H1 (cell line): ENCODE data around the gene FAM131A. TPM values are rescaled to one million over a fixed set of nuclear protein-coding genes. Genes with fewer than 3 reads are reported as not detected.

ENCODE experiments used
- CTCF ChIA-PET: fragments of 300-600 bp; sonication (Branson Sonifier 250); formaldehyde crosslinking; loops from one replicate; lab custom pipeline; 2021; ENCODE audit not compliant: partially characterized antibody; lab: Charles Lee
- POLR2A ChIA-PET: fragments of 300-600 bp; sonication (Branson Sonifier 250); formaldehyde crosslinking; loops from one replicate; lab custom pipeline; 2021; ENCODE audit warnings: inconsistent platforms; ENCODE audit not compliant: partially characterized antibody; lab: Charles Lee
- DNase-seq, 2 experiments: peaks; one replicate each; pipeline versions ENCODE4 v3.0.0 to v3.0.0-alpha.2; 2010 to 2022; ENCODE audit warnings: low spot score in 2 of 2, low read depth in 1 of 2, mixed read lengths in 1 of 2
- FAIRE-seq: peaks from 2 replicates; lab custom pipeline; 2011; peaks lifted over from hg19 to GRCh38; lab: Jason Lieb, UNC
- H2AFZ ChIP-seq: 2 replicates; pipeline ENCODE4 v1.8.1; 2012; ENCODE audit warnings: low read length, inconsistent platforms
- H2AK5ac ChIP-seq: 2 replicates; pipeline ENCODE4 v1.6.1; 2013; ENCODE audit warnings: low read depth, low read length
- H2BK120ac ChIP-seq: replicated peaks from 2 replicates; pipeline ENCODE3; 2013; ENCODE audit warnings: low read depth, low read length, inconsistent platforms
- H2BK12ac ChIP-seq: 2 replicates; pipeline ENCODE4 v1.6.1; 2013; ENCODE audit warnings: low read depth, low read length
- H2BK15ac ChIP-seq: 2 replicates; pipeline ENCODE4 v1.6.1; 2013; ENCODE audit warnings: low read length
- H2BK20ac ChIP-seq: 2 replicates; pipeline ENCODE4 v1.6.1; 2013; ENCODE audit warnings: low read length
- H2BK5ac ChIP-seq: 2 replicates; pipeline ENCODE4 v1.6.1; 2013; ENCODE audit warnings: low read depth, low read length
- H3K14ac ChIP-seq: 2 replicates; pipeline ENCODE4 v1.6.1; 2013; ENCODE audit warnings: inconsistent platforms; ENCODE audit not compliant: insufficient read length
- H3K18ac ChIP-seq: 2 replicates; pipeline ENCODE4 v1.6.1; 2013; ENCODE audit warnings: low read length; ENCODE audit errors: extremely low read depth
- H3K23ac ChIP-seq: 2 replicates; pipeline ENCODE4 v1.6.1; 2013; ENCODE audit warnings: inconsistent platforms; ENCODE audit not compliant: insufficient read length
- H3K23me2 ChIP-seq: 2 replicates; pipeline ENCODE4 v1.6.1; 2013; ENCODE audit warnings: low read depth, low read length
- H3K27ac ChIP-seq: 2 replicates; pipeline ENCODE4 v1.6.1; 2011; ENCODE audit warnings: low read depth, low read length, inconsistent platforms
- H3K27me3 ChIP-seq, 4 experiments: replicated peaks in 1 of 4; 1 replicate in 1 of 4; 2 replicates in 3 of 4; pipeline versions ENCODE4 v1.6.1 to v1.8.1; 2011 to 2013; ENCODE audit warnings: low read length in 3 of 4, mild to moderate bottlenecking in 3 of 4, inconsistent platforms in 2 of 4, mixed read lengths in 2 of 4, moderate library complexity in 1 of 4; ENCODE audit not compliant: control insufficient read depth in 3 of 4, insufficient read depth in 3 of 4; ENCODE audit errors: extremely low read depth in 1 of 4
- H3K36me3 ChIP-seq, 4 experiments: 2 replicates each; pipeline versions ENCODE4 v1.6.1 to v1.8.1; 2011 to 2013; ENCODE audit warnings: mild to moderate bottlenecking in 4 of 4, low read length in 3 of 4, moderate library complexity in 2 of 4, control low read depth in 1 of 4, inconsistent platforms in 1 of 4; ENCODE audit not compliant: insufficient read depth in 4 of 4, control insufficient read depth in 2 of 4
- H3K4ac ChIP-seq: replicated peaks from 2 replicates; pipeline ENCODE3; 2013; ENCODE audit warnings: low read length, low read depth, mixed read lengths, inconsistent platforms; ENCODE audit not compliant: insufficient read length
- H3K4me1 ChIP-seq, 4 experiments: replicated peaks in 1 of 4; 1 replicate in 1 of 4; 2 replicates in 3 of 4; pipeline versions ENCODE4 v1.6.1 to v1.8.1; 2011 to 2013; ENCODE audit warnings: low read length in 3 of 4, inconsistent platforms in 2 of 4, mixed read lengths in 1 of 4; ENCODE audit not compliant: insufficient read depth in 4 of 4, control insufficient read depth in 3 of 4
- H3K4me2 ChIP-seq, 2 experiments: 2 replicates each; pipeline versions ENCODE4 v1.6.1 to v1.8.1; 2011 to 2013; ENCODE audit warnings: low read depth in 2 of 2, low read length in 2 of 2, control low read depth in 1 of 2, inconsistent platforms in 1 of 2, mild to moderate bottlenecking in 1 of 2; ENCODE audit not compliant: insufficient read depth in 1 of 2
- H3K4me3 ChIP-seq, 4 experiments: fragments of 200-600, 300-600 bp in 1 of 4; sonication (generic), shearing (Covaris generic), sonication (Bioruptor Twin) in 1 of 4; 2 replicates each; pipeline versions ENCODE4 v1.5.1 to v1.8.1; 2011 to 2016; ENCODE audit warnings: low read length in 4 of 4, low read depth in 3 of 4, control low read depth in 2 of 4, inconsistent platforms in 2 of 4, mild to moderate bottlenecking in 2 of 4, mixed read lengths in 1 of 4, moderate library complexity in 1 of 4; ENCODE audit not compliant: insufficient read depth in 2 of 4; ENCODE audit errors: extremely low read depth in 1 of 4
- H3K56ac ChIP-seq: replicated peaks from 2 replicates; pipeline ENCODE3; 2013; ENCODE audit warnings: low read depth, mild to moderate bottlenecking, mixed read lengths, low read length, inconsistent platforms; ENCODE audit not compliant: insufficient read length
- H3K79me1 ChIP-seq: 2 replicates; pipeline ENCODE4 v1.6.1; 2013; ENCODE audit warnings: low read depth, low read length, control low read depth
- H3K79me2 ChIP-seq, 2 experiments: 2 replicates each; pipeline versions ENCODE4 v1.6.1 to v1.8.1; 2012 to 2013; ENCODE audit warnings: low read length in 2 of 2, mild to moderate bottlenecking in 2 of 2, inconsistent platforms in 1 of 2; ENCODE audit not compliant: insufficient read depth in 2 of 2, control insufficient read depth in 1 of 2
- H3K9ac ChIP-seq, 4 experiments: replicated peaks in 1 of 4; 1 replicate in 1 of 4; 2 replicates in 3 of 4; pipeline versions ENCODE4 v1.6.1 to v1.8.1; 2011 to 2013; ENCODE audit warnings: low read depth in 3 of 4, low read length in 3 of 4, control low read depth in 2 of 4, mild to moderate bottlenecking in 2 of 4, moderate library complexity in 2 of 4, inconsistent platforms in 1 of 4; ENCODE audit errors: extremely low read depth in 1 of 4
- H3K9me3 ChIP-seq, 2 experiments: 2 replicates each; pipeline versions ENCODE4 v1.6.1 to v1.8.1; 2012 to 2013; ENCODE audit warnings: mild to moderate bottlenecking in 2 of 2, moderate library complexity in 2 of 2, control low read depth in 1 of 2, inconsistent platforms in 1 of 2, low read depth in 1 of 2, low read length in 1 of 2, mixed read lengths in 1 of 2; ENCODE audit not compliant: insufficient read depth in 2 of 2
- H4K20me1 ChIP-seq, 2 experiments: replicated peaks in 1 of 2; 2 replicates each; pipeline versions ENCODE3 to v1.8.1; 2011 to 2013; ENCODE audit warnings: inconsistent platforms in 2 of 2, low read length in 2 of 2, mild to moderate bottlenecking in 1 of 2; ENCODE audit not compliant: insufficient read depth in 2 of 2, control insufficient read depth in 1 of 2
- H4K5ac ChIP-seq: 2 replicates; pipeline ENCODE4 v1.6.1; 2013; ENCODE audit warnings: low read length, low read depth, mixed read lengths, inconsistent platforms; ENCODE audit not compliant: insufficient read length
- H4K8ac ChIP-seq: 2 replicates; pipeline ENCODE4 v1.8.0; 2013; ENCODE audit warnings: mild to moderate bottlenecking, moderate library complexity, low read length, inconsistent platforms; ENCODE audit not compliant: insufficient read depth; ENCODE audit errors: extremely low read depth
- H4K91ac ChIP-seq: replicated peaks from 2 replicates; pipeline ENCODE3; 2013; ENCODE audit warnings: low read length, mixed read lengths, inconsistent platforms; ENCODE audit not compliant: insufficient read length
- ASH2L ChIP-seq: fragments of 200-600, 300-600 bp; sonication (generic); IDR thresholded peaks from one replicate; pipeline ENCODE4 v1.7.1; 2017; ENCODE audit warnings: low read length
- BACH1 ChIP-seq: IDR thresholded peaks from 2 replicates; pipeline ENCODE4 v1.6.1; 2012; ENCODE audit warnings: low read length, improper control_type of control experiment
- EZH2 ChIP-seq: fragments of 200-600 bp; sonication (generic); IDR thresholded peaks from 2 replicates; pipeline ENCODE4 v1.7.1; 2012; ENCODE audit warnings: low read depth, mild to moderate bottlenecking, moderate library complexity, low read length, inconsistent platforms; ENCODE audit not compliant: severe bottlenecking
- KDM5A ChIP-seq: fragments of 200-600 bp; IDR thresholded peaks from 2 replicates; pipeline ENCODE4 v1.7.1; 2012; ENCODE audit warnings: mild to moderate bottlenecking, low read length, inconsistent platforms, mixed read lengths
- whole genome bisulfite sequencing, 2 experiments: shearing (Covaris generic) in 1 of 2; methylation state at CpG; one replicate each; pipeline versions ENCODE4 v1.1.6 to v1.1.7; 2013 to 2015; ENCODE audit warnings: low lambda C conversion rate in 2 of 2, mixed read lengths in 2 of 2, inconsistent platforms in 1 of 2, low coverage in 1 of 2, missing lambda C conversion rate in 1 of 2; ENCODE audit not compliant: insufficient replicate concordance in 2 of 2, insufficient coverage in 1 of 2, insufficient read length in 1 of 2; ENCODE audit errors: extremely low coverage in 1 of 2, missing lambda C conversion rate in 1 of 2; 5-methylcytosine and 5-hydroxymethylcytosine counted together
- polyA plus RNA-seq, 7 experiments: library from polyadenylated mRNA; depleted of rRNA in 3 of 7; stranded (reverse) in 5 of 7; unstranded in 2 of 7; fragments of >200 nt in 5 of 7; fragments of 200-250 nt in 2 of 7; gene quantifications; 1 replicate in 5 of 7; 2 replicates in 1 of 7; 4 replicates in 1 of 7; pipeline versions ENCODE4 v1.2.1 to v1.2.3, GENCODE V29; 2011 to 2013; ENCODE audit warnings: missing spikeins in 2 of 7, mixed read lengths in 2 of 7
- total RNA-seq: library from RNA; stranded (reverse); fragmentation: NEBNext Ultra II Directional; extraction: Animal tissue kit (Norgen Biotek cat#: 25700); gene quantifications from 2 replicates; pipeline ENCODE4 v1.2.1, GENCODE V29; 2021

The FAM131A gene
- total and polyA plus RNA-seq, 2 of the 8 experiments (the other 6 are each of a cell fraction or from before 2014, with no cell fraction given): 16.0 to 21.9 TPM

GRCh38 chr3:184377882-184378445 is 40.6 kb downstream of the FAM131A start, which contains the start of gene THPO:
Gene THPO (minus strand): TSS chr3:184378207. CDS start chr3:184376259, 1,948 bp downstream.
- Histone ChIP-seq H3K27ac (no peak within 1 kb of the TSS), H2BK15ac (peak within 1 kb of the TSS; percentile 5; the same call in 1 of the 2 replicates), H3K23me2 (peaks cover 15% of the 10 kb centered on the region; the same call in 1 of the 2 replicates), H2BK120ac (no peak within 1 kb of the TSS), H3K4ac (no peak within 1 kb of the TSS), H3K79me1 (no peaks in the 10 kb centered on the region), H3K4me3 (peak within 1 kb of the TSS in 2 of 4 experiments; percentile 55 to 59; a peak in 3 of 8 replicates), H2AFZ (no peak within 1 kb of the TSS; the same call in 1 of the 2 replicates), H3K56ac (no peak within 1 kb of the TSS), H4K91ac (peak within 1 kb of the TSS; percentile 77), H2BK20ac (peak within 1 kb of the TSS; percentile 38; the same call in 1 of the 2 replicates), H4K5ac (peak within 1 kb of the TSS; percentile 4), H3K9me3 (no peaks in the 10 kb centered on the region), H3K36me3 (no peaks in the 10 kb centered on the region), H4K8ac (no peak within 1 kb of the TSS; the same call in 1 of the 2 replicates), H3K23ac (no peak within 1 kb of the TSS), H3K9ac (no peak within 1 kb of the TSS), H3K4me1 (peaks cover 0 to 33% (median 27%) of the 10 kb centered on the region in 4 experiments; a peak in 6 of 7 replicates), H4K20me1 (peaks cover 2 to 9% of the 10 kb centered on the region in 2 experiments), H3K4me2 (peak within 1 kb of the TSS; percentile 56 to 93), H3K27me3 (peaks cover 31 to 46% (median 44%) of the 10 kb centered on the region in 4 experiments), H2AK5ac (peak within 1 kb of the TSS; percentile 41; the same call in 1 of the 2 replicates), H3K79me2 (no peaks in the 10 kb centered on the region), H3K18ac (peak within 1 kb of the TSS; percentile 15; the same call in 1 of the 2 replicates), H2BK12ac (peak within 1 kb of the TSS; percentile 82; the same call in 1 of the 2 replicates), H2BK5ac (0 out of 2 replicates have a peak within 1 kb of the TSS, but pooled peaks have one; percentile 2), H3K14ac (no peak within 1 kb of the TSS)
- CTCF ChIA-PET: interaction anchor here (1.0 to 2.1 kb wide), 13 partner anchors 8 to 400 kb away, joined by 3 to 10 read pairs (median 5); no protein-coding TSS in a partner anchor
- FAIRE-seq (peak; percentile 32), DNase-seq (no peak)
- POLR2A ChIA-PET: interaction anchor here (1.6 to 1.7 kb wide), 2 partner anchors 9 to 148 kb away, joined by 3 to 4 read pairs; no protein-coding TSS in a partner anchor
- no peak for TF ChIP-seq EZH2
- no peak for TF ChIP-seq BACH1
- TF ChIP-seq KDM5A: no peak
- TF ChIP-seq ASH2L: peak; percentile 41
- 50% methylated on average over 6 of the region's 7 CpGs; no CpG with 5 or more reads in 1 of the 2 experiments for WGBS, 2 experiments
